Uterine smooth muscle cell (primary cell): ENCODE results near the gene TAS2R20. TPM values are rescaled to one million over a fixed set of nuclear protein-coding genes. Genes with fewer than 3 reads are reported as not detected.

Source experiments
- total RNA-seq: library from RNA; depleted of rRNA; stranded (reverse); fragments of >200 nt; gene quantifications from 2 replicates; pipeline ENCODE4 v1.2.3, GENCODE V29; 2014

The TAS2R20 gene, protein sequence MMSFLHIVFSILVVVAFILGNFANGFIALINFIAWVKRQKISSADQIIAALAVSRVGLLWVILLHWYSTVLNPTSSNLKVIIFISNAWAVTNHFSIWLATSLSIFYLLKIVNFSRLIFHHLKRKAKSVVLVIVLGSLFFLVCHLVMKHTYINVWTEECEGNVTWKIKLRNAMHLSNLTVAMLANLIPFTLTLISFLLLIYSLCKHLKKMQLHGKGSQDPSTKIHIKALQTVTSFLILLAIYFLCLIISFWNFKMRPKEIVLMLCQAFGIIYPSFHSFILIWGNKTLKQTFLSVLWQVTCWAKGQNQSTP
- 3.9 and 5.8 TPM in 2 replicates for total RNA-seq

GRCh38 chr12:10998204-10998603 is at the start of gene TAS2R20:
Gene TAS2R20 (minus strand): TSS chr12:10998304. CDS start chr12:10997875, 429 bp downstream.

DNA sequence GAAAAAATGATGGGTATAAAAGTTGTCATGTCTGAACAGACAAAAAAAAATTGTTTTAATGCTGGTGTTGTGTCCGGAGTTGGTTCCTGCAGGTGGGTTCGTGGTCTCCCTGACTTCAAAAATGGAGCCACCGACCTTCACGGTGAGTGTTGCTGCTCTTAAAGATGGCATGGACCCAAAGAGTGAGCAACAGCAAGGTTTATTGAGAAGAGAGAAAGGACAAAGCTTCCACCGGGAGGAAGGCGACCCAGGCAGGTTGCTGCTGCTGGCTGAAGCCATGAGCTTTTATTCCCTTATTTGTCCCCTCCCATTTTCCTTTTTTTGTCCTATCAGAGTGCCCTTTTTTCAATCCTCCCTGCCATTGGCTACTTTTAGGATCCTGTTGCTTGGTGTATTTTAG is 33.2 kb upstream of the TAS2R20 start, which contains the start of gene TAS2R31:
Gene TAS2R31 (minus strand): TSS at position 101 of the 400 bp plus-strand sequence. CDS start 72 bp downstream, at position 29.

GRCh38 chr12:11022520-11022919 is 24.4 kb upstream of the TAS2R20 start, which contains the start of gene TAS2R19:
Gene TAS2R19 (minus strand): TSS chr12:11022620. CDS start chr12:11022571, 49 bp downstream.

GRCh38 chr12:10986812-10987211 is 11.3 kb downstream of the TAS2R20 start, which contains the start of gene TAS2R50:
Gene TAS2R50 (minus strand): TSS chr12:10986912. CDS start chr12:10986860, 52 bp downstream.

Other genes with a start within 250 kb of the TAS2R20 start
- gene TAS2R7, start 195.7 kb downstream of the TAS2R20 start, total RNA-seq, result not detected in 2 replicates
- gene TAS2R8, start 191.0 kb downstream of the TAS2R20 start, total RNA-seq, result not detected in 2 replicates
- gene TAS2R9, start 188.1 kb downstream of the TAS2R20 start, total RNA-seq, result 0.12 TPM in 1 of 2 replicates, not detected in the other
- gene TAS2R10, start 171.9 kb downstream of the TAS2R20 start, total RNA-seq, result 0.44 and 0.50 TPM in 2 replicates
- 1.1 and 1.4 TPM in 2 replicates for gene PRR4, start 148.8 kb downstream of the TAS2R20 start, total RNA-seq
- gene PRH1, start 114.0 kb downstream of the TAS2R20 start, total RNA-seq, result 21.8 and 27.1 TPM in 2 replicates
- gene TAS2R13, start 88.7 kb downstream of the TAS2R20 start, total RNA-seq, result 1.5 and 2.3 TPM in 2 replicates
- 0.22 and 0.50 TPM in 2 replicates for gene PRH2, start 69.1 kb downstream of the TAS2R20 start, total RNA-seq
- gene TAS2R14, start 59.0 kb downstream of the TAS2R20 start, total RNA-seq, result 2.9 and 3.6 TPM in 2 replicates
- 3.5 and 4.2 TPM in 2 replicates for gene TAS2R50, start 11.4 kb downstream of the TAS2R20 start, total RNA-seq
- gene TAS2R19, start 24.3 kb upstream of the TAS2R20 start, total RNA-seq, result 7.9 and 10.8 TPM in 2 replicates
- 5.7 and 8.2 TPM in 2 replicates for gene TAS2R31, start 33.1 kb upstream of the TAS2R20 start, total RNA-seq
- gene TAS2R46, start 64.0 kb upstream of the TAS2R20 start, total RNA-seq, result 2.6 and 4.8 TPM in 2 replicates
- 3.5 and 5.3 TPM in 2 replicates for gene TAS2R43, start 94.0 kb upstream of the TAS2R20 start, total RNA-seq
- gene TAS2R30, start 136.3 kb upstream of the TAS2R20 start, total RNA-seq, result 6.5 and 9.1 TPM in 2 replicates
- 5.7 and 6.3 TPM in 2 replicates for gene SMIM10L1, start 172.9 kb upstream of the TAS2R20 start, total RNA-seq
- not detected in 2 replicates for gene TAS2R42, start 188.6 kb upstream of the TAS2R20 start, total RNA-seq